ENCODE results near the gene NPIPA3.
"Not testable (repeated sequence)": the region's sequence is repeated elsewhere in the genome, so short reads cannot be mapped to it uniquely, and the experiment has no call there.

Gene NPIPA3

DNA sequence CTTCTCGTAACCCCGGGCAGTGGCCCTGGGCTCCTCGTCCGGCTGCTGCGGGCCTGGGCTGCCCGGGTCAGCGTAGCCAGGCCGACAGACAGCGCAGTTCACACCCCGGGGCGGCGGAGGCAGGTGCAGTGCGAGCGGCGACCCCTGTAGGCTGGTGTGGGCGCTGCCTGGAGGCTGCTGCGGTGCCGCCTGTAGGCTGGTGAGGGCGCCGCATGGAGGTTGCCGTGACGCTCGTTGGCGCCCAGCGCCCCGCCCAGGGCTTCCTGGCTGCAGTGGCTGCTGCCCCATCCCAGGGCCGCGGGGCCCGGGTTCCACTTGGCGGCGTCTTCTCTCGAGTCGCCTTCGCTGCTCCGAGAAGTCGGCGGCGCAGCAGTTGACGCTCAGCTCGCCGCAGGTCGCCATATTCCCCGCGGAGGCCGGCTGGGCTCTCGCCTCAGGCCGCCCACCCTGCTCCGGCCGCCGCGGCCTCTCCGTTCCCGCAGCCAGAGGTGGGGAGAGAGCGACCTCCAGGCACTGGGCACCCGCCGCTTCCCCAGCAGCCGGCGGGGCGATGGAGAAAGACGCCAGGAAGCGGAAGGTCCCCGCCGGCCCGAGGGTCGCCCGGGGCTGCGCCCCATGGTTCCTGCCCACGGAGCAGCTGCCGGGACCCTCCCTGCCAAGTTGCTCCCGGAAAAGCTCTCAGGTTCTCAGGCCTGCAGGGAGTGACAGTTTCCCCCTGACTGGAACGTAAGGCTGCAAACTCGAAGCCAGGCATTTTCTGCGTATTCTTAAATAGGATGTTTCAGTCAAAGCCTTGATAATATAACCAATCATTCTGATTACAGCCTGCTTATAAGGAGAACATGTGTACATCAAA, at the start of gene NPIPA3:
Gene NPIPA3 (plus strand): TSS at position 256 of the 856 bp plus-strand sequence. CDS start 5,533 bp downstream, outside the sequence.
- DNase-seq = not testable (repeated sequence)

DNA sequence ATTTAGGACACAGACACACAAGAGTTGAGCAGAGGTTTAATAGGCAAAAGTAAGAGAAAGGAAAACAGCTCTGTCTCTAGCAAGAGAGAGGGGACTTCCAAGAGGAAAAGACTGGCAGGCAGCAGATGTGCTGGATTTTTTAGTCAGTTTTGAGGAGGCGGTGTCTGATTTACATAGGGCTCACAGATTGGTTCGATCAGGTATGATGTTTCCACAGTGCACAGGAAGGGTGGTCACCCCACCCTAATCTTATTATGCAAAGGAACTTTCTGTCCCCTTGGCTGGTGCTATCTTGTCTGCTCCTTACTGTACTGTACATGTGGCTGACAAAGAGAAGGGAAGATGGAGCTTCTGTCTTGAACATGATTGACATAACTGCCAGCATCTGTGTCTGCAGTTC, 45.1 kb upstream of the NPIPA3 start:
- DNase-seq = no peak

DNA sequence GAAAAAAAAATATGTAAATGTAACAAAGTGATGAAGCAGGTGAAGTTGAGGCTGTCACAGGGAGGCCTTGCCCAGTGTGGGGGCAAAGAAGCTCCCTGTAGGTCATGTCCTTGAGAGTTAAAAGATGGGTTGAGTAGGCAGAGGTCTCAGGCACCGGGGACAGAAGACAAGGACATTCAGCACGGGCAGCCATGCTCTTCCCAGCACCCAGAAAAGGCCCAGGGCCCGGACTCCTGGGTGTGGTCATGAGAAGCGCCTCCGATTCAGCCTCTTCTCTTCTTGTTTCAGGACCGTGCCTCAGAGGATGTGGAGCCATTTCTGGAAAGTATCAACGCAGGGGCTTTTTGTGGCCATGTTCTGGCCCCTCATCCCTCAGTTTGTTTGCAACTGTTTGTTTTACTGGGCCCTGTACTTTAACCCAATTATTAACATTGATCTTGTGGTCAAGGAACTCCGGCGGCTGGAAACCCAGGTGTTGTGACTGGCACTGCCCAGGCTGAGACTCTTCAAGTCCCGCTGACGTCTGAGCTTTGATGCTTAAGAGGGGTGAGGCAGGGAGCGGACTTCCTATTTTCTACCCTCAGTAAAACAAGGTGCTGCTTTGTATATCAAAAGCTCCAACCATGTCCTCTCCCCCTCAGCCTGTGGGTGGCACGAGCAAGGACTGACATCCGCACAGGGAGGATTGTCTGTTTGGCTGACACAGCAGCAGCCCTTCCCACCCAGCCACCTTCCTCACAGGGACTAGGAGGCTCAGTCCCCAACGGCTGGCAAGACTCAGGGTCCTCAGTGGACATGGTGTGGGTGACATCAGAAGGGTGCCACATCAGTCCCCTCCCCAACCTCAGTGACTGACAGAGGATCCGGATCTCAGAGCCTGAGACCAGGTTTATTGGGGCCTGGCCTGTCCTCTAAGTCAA, 35.6 kb upstream of the NPIPA3 start:
- no peak for DNase-seq

DNA sequence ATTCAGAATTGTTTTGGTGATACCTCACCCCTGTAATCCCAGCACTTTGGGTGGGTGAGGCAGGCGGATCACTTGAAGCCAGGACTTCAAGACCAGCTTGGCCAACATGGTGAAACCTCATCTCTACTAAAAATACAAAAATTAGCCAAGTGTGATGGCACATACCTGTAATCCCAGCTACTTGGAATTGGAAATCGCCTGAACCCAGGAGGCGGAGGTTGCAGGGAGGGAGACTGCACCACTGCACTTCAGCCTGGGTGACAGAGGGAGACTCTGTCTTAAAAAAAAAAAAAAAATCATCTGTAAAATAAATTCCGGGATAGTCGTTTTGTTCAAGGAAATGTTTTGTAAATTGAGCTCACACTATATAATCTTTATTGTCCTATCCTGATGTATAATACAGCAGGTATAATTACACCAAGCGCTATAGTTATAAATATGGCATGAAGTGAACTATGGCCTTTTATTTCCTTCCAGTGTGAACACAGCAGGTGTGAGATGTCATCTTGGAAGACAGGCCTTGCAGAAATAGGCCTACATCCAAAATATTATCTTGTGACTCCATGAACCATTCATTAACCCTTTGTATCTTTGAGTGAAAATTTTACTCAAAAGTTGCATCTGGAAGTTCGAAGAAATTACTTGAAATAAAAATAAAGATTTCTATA, 34.5 kb upstream of the NPIPA3 start:
- DNase-seq = no peak

DNA sequence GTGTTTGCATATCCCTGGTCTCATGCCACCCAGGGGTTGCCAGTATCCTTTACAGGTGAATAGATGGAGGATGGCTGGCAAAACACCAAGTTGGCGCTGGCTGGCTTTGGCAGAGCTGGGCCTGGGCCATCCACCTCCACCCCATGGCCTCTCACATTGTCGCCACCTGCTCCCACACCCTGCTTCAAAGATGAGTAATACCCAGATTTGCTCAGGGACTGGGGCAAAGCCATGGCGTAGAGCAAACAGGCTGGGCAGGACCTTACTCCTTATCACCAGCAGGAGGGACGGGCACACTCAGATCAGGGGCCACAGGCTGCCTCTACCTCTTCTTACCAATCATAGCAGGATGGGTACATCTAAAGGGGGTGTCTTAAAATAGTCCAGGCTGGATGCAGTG, 33.4 kb upstream of the NPIPA3 start:
- no peak for DNase-seq

DNA sequence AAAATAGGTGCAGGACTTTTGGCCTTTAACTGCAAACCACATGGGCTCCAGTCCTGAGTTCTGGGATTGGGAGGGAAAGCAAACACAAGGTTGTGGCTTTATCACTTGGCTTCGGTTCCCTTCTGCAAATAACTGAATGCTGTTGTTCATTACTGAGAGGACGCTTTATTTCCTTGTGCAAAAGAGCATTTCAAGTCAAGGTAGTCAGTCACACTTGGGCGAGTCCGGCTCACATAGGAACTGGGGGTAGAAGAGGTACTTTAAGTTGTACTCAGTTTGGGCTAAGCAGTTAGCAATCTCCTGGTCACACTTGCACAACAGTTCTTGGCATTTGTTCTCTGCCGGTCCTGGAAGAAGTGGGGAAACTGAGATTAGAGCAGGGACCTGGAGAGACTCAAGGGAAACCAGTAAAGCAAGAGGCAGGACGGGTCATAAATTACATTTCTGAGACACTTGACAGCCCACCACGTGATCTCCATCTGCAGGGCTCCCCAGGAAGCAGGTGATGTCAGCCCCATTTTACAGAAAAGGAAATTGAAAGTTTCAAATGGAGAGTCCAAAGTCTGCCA, 30.7 kb upstream of the NPIPA3 start:
- DNase-seq = no peak

DNA sequence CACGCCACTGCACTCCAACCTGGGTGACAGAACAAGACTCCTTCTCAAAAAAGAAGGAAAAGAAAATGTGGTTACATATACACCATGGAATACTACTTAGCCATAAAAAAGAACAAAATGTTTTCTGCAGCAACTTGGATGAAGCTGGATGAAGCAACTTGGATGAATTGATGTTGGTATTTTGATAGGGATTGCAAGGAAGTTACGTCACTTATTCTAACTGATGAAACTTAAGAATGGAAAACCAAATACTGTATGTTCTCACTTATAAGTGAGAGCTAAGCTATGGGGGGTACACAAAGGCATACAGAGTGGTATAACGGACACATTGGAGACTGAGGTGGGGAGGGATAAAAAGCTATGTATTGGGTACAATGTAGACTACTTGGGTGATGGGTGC, 26.6 kb upstream of the NPIPA3 start:
- no peak for DNase-seq

DNA sequence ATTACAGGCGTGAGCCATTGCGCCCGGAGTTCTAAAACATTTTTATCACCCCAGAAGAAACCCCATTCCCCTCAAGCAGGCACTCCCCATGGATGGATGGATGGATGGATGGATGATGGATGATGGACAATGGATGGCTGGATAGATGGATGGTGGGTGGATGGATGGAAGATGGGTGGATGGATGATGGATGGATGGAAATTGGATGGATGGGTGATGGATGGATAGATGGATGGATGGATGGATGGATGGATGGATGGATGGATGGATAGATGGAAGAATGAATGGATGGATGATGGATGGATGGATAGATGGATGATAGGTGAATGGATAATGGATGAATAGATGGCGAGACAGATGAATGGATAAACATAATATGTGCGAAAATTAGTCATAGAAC, 25.6 kb upstream of the NPIPA3 start:
- no peak for DNase-seq

DNA sequence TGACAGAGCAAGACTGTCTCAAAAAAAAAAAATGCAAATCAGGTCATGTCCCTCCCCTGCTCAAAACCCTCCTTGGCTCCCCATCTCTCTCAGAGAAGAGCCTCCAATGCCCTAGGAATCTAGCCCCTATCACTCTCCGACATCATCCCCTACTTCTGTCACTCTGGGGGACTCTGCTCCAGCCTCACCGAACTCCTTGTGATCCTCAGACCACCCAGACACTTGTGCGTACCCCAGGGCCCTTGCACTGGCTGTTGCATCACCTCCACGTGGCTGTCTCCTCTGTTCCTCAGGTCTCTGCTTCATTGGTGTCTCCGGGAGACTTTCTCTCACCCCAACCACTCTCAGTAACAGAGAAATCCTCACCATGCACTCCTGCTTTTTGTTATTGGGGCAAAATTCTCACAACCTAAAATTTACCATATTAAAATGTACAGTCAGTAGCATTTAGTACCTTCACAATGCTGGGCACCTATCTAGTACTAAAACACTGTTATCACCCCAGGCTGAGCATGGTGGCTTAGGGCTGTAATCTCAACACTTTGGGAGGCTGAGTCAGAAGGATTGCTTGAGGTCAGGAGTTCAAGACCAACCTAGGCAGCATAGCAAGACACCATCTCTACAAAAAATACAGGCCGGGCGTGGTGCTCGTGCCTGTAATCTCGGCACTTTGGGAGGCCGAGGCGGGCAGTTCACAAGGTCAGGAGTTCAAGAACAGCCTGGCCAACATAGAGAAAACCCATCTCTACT, 24.3 kb upstream of the NPIPA3 start:
- DNase-seq = no peak

DNA sequence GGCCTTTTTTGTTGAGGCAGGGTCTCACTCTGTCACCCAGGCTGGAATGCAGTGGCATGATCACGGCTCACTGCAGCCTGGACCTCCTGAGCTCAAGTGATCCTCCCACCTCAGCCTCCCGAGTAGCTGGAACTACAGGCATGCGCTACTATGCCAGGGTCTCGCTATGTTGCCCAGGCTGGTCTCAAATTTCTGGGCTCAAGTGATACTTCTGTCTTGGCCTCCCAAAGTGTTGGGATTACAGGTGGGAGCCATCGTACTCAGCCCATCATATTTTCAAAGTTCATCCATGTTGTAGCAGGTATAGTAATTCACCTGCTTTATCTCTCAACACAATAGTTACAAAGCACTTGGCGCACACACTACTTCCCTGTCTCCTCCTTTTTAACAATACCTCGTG, 22.8 kb upstream of the NPIPA3 start:
- DNase-seq = not testable (repeated sequence)

DNA sequence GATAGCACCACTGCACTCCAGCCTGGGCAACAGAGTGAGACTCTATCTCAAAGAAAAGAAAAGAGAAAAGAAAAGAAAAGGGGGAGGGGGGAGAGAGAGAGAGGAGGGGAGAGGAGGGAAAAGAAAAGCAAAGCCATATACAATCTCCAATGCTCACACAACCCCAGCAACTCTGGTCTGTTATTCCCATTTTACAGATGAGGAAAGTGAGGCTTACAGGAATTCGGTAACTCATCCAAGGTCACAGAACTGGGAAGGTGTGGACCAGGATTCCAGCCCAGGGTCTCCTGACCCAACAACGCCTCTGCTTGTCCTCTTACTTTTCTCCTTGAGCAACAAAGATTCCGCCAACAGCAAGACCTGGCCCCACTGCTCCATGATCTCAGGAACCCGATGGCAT, 22.1 kb upstream of the NPIPA3 start:
- no peak for DNase-seq

DNA sequence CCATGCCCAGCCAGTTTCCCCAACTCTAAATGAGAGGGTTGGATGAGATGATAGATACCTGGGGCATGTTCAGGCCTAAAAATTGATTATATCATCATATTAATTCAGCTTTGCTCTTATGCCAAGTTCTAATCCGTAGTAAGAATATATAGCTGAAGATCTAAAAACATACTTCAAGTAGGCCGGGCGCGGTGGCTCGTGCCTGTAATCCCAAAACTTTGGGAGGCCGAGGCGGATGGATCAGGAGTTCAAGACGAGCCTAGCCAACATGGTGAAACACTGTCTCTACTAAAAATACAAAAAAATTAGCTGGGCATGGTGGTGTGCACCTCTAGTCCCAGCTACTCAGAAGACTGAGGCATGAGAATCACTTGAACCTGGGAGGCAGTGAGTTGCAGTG, 21.1 kb upstream of the NPIPA3 start:
- DNase-seq = no peak

DNA sequence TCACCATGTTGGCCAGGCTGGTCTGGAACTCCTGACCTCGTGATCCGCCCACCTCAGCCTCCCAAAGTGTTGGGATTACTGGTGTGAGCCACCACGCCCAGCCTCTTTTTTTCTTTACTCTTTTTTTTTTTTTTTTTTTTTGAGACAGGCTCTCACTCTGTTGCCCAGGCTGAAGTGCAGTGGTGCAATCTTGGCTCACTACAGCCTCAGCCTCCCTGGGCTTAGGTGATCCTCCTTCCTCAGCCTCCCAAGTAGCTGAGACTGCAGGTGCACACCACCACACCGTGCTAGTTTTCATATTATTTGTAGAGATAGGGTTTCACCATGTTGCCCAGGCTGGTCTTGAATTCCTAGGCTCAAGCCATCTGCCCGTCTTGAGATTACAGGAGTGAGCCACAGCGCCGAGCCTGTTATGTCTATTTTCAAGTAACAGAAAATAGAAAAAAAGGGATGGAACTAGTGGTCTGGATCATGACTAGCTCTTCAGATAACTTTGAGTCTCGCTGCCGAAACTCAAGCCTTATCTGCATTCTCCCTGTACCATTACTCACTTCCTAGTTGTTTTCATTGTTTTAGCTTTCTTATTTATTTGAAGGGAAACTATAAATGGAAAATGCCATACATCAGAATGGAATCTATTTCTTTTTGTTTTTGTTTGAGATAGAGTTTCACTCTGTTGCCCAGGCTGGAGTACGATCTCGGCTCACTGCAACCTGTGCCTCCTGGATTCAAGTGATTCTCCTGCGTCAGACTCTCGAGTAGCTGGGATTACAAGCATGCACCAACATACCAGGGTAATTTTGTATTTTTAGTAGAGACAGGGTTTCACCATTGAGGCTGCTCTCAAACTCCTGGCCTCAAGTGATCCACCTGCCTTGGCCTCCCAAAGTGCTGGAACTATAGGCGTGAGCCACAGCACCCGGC, 17.1 kb upstream of the NPIPA3 start:
- not testable (repeated sequence) for DNase-seq

DNA sequence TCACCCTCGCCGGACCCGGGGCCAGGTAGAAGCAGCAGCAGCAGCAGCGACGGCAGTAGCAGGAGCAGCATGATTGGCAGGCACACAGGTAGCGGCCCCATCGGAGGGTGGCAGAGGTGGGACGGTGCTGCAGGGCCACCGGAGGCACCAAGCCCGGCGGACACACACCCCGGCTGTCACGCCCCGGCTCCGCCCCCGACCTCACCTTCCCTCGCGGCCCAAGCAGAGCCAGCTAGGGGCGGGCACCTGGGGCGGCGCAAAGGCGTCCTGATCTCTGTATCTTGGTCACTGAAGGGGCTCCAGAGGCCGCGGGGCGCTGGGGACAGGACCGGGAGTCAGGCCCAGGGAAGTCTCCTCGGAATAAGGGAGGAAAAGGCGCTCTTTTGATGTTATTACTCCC, 9.1 kb upstream of the NPIPA3 start, which contains the start of gene PLA2G10:
Gene PLA2G10 (minus strand): TSS at position 180 of the 400 bp plus-strand sequence. CDS start 79 bp downstream, at position 101.
- not testable (repeated sequence) for DNase-seq

DNA sequence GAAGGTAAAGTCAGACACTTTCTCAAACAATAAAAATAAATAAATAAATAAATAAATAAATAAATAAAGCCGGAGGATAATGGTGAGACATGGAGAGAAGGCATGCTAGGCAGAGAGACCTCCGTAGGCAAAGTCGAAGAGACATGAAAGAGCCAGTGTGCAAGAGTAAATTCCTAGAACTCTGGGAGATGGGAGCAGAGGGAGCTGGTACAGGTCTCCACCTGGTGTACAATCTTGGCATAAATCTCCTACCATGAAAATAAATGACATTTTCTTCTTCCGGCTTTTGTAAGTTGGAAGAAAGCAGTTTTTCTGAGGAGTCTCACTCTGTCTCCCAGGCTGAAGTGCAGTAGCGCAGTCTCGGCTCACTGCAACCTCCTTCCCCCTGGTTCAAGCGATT, 1.4 kb upstream of the NPIPA3 start:
- DNase-seq = not testable (repeated sequence)

DNA sequence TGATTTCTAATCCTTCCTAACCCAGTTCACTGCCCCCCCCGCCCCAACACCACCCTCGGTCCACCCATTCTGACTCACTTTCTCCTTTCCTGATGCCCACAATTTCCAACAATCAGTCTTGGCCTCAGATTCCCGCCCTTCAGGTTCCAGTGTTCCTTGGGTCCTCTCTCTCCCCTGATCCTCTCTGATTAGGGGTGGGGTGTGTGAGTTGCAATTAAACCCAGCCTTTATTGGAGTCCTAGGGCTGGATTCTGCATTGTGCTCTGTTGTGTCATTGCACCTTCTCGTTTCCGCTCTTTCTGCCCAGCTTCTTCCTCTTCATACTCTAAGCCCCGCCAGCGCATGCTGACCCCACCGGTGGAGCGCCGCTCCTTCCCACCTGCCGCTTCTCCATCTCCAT, 539 bp upstream of the NPIPA3 start:
- DNase-seq = not testable (repeated sequence)

DNA sequence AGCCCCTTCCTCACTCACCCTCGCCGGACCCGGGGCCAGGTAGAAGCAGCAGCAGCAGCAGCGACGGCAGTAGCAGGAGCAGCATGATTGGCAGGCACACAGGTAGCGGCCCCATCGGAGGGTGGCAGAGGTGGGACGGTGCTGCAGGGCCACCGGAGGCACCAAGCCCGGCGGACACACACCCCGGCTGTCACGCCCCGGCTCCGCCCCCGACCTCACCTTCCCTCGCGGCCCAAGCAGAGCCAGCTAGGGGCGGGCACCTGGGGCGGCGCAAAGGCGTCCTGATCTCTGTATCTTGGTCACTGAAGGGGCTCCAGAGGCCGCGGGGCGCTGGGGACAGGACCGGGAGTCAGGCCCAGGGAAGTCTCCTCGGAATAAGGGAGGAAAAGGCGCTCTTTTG, 30.0 kb downstream of the NPIPA3 start:
- not testable (repeated sequence) for DNase-seq

DNA sequence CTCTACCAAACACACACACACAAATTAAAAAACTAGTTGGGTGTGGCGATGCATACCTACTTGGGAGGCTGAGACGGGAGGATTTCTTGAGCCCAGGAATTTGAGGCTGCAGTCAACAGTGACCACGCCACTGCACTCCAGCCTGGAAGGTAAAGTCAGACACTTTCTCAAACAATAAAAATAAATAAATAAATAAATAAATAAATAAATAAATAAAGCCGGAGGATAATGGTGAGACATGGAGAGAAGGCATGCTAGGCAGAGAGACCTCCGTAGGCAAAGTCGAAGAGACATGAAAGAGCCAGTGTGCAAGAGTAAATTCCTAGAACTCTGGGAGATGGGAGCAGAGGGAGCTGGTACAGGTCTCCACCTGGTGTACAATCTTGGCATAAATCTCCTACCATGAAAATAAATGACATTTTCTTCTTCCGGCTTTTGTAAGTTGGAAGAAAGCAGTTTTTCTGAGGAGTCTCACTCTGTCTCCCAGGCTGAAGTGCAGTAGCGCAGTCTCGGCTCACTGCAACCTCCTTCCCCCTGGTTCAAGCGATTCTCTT, 37.7 kb downstream of the NPIPA3 start:
- DNase-seq = not testable (repeated sequence)

DNA sequence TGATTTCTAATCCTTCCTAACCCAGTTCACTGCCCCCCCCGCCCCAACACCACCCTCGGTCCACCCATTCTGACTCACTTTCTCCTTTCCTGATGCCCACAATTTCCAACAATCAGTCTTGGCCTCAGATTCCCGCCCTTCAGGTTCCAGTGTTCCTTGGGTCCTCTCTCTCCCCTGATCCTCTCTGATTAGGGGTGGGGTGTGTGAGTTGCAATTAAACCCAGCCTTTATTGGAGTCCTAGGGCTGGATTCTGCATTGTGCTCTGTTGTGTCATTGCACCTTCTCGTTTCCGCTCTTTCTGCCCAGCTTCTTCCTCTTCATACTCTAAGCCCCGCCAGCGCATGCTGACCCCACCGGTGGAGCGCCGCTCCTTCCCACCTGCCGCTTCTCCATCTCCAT, 38.6 kb downstream of the NPIPA3 start:
- not testable (repeated sequence) for DNase-seq

Data from CD4-positive, alpha-beta T cell treated with Interleukin-21 for 1 hour (primary cell).